ENCODE data around the gene STARD10.

STARD10 gene

DNA sequence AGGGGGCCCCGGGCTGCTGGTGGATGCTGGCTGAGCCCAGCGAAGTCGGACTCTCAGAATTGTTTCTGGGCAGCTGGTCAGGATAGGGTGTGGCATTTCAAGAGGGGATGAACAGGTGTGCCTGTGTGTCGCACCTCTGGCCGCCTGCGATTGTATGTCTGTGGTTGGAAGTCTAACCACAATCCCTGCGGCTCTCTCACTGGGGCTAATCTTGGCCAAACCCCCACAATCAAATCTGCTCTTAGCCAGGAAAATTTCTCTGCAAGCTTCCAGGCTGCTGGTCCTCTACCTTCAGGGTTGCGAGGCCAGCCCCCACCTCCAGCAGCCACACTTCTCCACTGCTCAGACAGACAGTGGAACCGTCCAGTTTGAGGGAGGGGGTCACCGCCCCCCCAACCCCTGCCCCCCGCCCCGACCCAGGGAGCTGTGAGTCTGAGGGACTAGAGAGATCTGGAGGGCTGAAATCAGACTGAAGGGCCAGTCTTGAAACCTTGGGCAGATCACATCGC lies 21.3 kb upstream of the STARD10 start:
- TF ChIP-seq, protein P1, sequence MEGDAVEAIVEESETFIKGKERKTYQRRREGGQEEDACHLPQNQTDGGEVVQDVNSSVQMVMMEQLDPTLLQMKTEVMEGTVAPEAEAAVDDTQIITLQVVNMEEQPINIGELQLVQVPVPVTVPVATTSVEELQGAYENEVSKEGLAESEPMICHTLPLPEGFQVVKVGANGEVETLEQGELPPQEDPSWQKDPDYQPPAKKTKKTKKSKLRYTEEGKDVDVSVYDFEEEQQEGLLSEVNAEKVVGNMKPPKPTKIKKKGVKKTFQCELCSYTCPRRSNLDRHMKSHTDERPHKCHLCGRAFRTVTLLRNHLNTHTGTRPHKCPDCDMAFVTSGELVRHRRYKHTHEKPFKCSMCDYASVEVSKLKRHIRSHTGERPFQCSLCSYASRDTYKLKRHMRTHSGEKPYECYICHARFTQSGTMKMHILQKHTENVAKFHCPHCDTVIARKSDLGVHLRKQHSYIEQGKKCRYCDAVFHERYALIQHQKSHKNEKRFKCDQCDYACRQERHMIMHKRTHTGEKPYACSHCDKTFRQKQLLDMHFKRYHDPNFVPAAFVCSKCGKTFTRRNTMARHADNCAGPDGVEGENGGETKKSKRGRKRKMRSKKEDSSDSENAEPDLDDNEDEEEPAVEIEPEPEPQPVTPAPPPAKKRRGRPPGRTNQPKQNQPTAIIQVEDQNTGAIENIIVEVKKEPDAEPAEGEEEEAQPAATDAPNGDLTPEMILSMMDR (IDR thresholded peaks at IDR 0.05), result no peak

DNA sequence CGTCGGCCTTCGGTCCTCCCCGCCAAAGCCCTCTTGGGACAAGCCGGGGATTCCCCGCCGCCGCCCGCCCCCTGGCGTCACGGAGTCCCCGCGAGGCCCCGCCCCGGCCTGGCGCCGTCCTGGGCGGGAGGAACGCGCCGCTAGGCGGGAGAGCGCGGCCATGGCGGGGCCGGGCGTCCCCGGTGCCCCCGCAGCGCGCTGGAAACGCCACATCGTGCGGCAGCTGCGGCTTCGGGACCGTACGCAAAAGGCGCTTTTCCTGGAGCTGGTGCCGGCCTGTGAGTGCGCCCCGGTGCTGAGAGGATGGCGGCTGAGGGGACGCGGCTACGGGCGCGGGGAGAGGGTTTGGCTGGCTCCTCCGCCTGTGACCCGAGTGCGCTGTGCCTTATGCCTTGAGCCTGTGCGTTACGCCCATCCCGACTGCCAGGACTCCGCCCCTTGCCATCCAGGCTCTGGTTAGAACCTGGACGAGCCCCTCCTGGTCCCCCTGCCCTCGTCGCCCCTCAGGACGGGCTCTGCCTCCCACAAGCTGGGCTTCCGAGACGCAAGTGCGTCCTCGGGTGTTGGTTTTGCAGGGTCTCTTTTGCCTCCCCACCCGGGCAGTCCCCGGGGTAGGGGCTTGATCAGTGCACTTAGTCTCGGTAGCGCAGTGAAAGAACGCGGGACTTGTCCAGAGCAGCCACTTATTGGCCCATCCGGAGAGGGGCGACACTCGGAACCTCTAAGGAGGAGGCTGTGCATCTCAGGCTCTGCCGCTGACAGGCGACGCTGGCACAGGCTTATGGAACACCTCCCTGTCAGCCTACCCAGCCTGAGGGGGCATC lies 20.7 kb upstream of the STARD10 start, which contains the start of gene ATG16L2:
ATG16L2 (plus strand) TSS at position 126 of the 824 bp plus-strand sequence; CDS start at position 161, 35 bp downstream.
- TF ChIP-seq, protein P1 (IDR thresholded peaks at IDR 0.05), result no peak

DNA sequence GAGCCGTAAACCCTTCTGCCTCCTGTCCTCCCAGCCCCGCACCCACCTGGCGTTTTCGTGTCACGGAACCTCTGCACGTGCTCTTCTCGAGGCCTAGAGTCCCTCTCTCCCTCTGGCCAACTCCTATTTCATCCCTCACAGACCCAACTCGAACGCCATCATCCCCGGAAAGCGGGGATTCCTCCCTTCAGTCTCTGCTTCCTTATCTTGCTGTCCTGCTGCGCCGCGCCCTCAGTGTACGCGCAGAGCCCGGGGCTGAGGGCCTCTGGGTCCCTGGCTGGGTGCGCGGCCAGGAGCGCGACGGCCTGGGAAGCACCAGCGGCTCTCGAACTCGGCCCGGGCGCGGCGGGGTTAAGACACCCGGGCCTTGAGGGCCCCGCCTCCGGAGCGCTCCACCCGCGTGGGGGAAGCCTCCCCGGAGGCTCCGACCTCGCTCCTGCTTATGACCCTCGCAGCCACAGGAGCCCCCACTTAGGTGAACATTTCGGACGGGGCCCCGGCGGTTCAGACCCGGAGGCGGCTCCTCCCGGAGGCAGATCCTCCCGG lies 20.0 kb upstream of the STARD10 start:
- TF ChIP-seq, protein P1 (IDR thresholded peaks at IDR 0.05), result no peak

DNA sequence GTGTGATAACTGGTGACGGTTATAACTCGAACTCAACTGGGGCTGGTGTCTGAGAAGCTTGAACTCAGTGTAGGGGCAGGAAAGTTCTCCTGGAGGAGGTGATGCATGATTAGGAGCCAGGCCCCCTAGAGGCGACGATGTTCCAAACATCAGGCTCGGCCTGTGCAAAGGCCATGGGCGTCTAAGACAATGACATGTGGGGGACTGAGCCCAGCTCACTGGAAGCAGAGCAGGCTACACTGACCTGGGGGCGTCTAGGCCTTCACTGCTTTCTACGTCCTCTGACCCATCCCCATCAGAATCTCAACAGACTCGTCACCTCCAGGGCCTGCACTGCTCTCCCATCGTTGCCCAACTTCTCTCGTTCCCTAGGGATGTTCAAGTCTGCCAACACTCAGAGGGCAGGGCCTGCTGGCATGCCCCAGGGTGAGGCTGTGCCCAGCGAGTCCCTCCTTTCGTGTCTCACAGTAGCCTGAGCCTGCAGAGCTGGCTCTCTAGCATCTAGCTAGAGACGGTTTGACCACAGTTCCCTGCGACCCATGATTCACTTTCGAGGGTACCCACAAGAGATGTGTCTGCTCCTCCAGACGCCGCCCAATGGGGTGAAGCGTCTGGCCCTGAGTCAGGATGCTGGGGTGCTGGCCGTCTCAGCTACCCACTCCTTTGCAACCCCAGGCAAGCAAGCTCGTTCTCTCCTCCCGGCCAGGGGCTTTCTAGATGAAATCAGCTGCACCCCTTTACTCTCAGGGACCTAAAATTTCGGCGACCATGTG lies 19.3 kb upstream of the STARD10 start:
- TF ChIP-seq, protein P1 (IDR thresholded peaks at IDR 0.05), result peak; percentile 76

DNA sequence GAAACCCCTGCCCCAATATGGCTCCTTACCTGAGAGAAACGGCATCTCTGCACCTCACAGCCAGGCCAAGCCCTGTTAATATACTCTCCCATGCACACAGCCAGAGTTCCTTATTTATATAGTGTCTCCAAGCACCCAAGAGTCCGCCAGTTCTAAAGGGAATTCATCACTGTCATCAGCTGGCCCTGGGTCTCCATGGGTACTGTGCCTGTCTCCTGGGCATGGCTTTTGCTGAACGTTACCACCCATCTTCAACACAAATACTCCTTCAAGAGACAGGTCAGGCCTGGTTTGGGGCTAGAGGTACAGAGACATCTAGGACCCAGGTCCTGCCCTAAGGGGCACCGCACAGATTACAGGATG lies 18.7 kb upstream of the STARD10 start:
- TF ChIP-seq, protein P1 (IDR thresholded peaks at IDR 0.05), result no peak

DNA sequence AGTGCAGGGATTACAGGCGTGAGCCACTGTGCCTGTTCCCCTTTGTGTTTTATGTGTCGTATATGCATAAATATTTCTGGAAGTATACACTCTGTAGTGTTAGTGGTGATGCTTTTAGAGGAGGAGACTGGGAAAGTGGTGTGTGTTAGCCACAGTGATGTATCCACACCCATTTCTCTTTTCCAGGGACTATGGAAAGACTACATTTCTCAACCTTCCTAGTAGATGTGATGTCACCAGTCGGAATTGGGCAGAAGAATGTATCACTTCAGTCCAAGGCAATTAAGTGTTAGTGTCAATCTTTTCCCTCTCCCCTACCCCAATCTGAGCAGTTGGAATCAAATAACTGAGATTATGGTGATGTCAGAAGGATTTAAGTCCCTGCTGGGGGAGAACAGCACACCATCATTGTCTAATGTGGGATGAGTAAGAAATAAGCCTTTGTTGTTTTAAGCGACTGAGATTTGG lies 14.5 kb upstream of the STARD10 start:
- TF ChIP-seq, protein P1 (IDR thresholded peaks at IDR 0.05), result no peak

DNA sequence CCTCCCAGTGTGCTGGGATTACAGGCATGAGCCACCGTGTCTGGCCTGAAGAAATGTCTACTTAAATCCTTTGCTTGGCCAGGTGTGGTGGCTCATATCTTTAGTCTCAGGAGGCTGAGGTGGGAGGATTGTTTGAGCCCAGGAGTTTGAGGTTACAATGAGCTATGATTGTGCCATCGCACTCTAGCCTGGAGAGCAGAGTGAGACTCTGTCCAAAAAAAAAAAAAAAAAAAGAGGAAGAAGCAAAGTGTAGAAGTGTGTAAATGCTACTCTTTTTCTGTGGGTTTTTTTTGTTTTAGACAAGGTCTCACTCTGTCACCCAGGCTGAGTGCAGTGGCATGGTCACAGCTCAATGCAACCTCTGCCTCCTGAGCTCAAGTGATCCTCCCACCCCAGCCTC lies 13.9 kb upstream of the STARD10 start:
- TF ChIP-seq, protein P1 (IDR thresholded peaks at IDR 0.05), result no peak
